Common myeloid progenitor, CD34-positive (primary cell): ENCODE measurements around the gene IGSF9B.
A peak's percentile ranks its signal among the peaks of the same experiment; 100 is the strongest.

Source experiments
- CTCF ChIA-PET: fragments of 350-600 bp; sonication (Branson Sonifier 250); formaldehyde crosslinking; loops from one replicate; lab custom pipeline; 2021; ENCODE audit warnings: antibody characterized with exemption; lab: Charles Lee
- POLR2A ChIA-PET: fragments of 350-600 bp; sonication (Branson Sonifier 250); formaldehyde crosslinking; loops from one replicate; lab custom pipeline; 2021; ENCODE audit warnings: antibody characterized with exemption; lab: Charles Lee
- DNase-seq, 3 donors: peaks; one replicate each; pipeline versions ENCODE4 v3.0.0 to v3.0.0-alpha.2; 2013
- H3K27ac ChIP-seq, 2 experiments: 1 replicate in 1 of 2; 2 replicates in 1 of 2; pipeline ENCODE4 v1.7.0; 2013; ENCODE audit warnings: inconsistent platforms in 2 of 2, low read length in 2 of 2, mild to moderate bottlenecking in 2 of 2, low read depth in 1 of 2, moderate library complexity in 1 of 2; ENCODE audit not compliant: severe bottlenecking in 2 of 2, insufficient read depth in 1 of 2, poor library complexity in 1 of 2
- H3K27me3 ChIP-seq, 5 experiments: replicated peaks in 2 of 5; 1 replicate in 3 of 5; 2 replicates in 2 of 5; pipeline versions ENCODE4 v1.6.1 to v1.7.0; 2013; ENCODE audit warnings: low read length in 4 of 5, mild to moderate bottlenecking in 2 of 5, moderate library complexity in 2 of 5, inconsistent platforms in 1 of 5; ENCODE audit not compliant: insufficient read depth in 5 of 5, control insufficient read depth in 4 of 5
- H3K36me3 ChIP-seq, 4 experiments: 1 replicate in 2 of 4; 2 replicates in 2 of 4; pipeline versions ENCODE4 v1.6.1 to v1.7.0; 2013; ENCODE audit warnings: low read length in 3 of 4, control low read depth in 1 of 4, mild to moderate bottlenecking in 1 of 4; ENCODE audit not compliant: control insufficient read depth in 4 of 4, insufficient read depth in 4 of 4
- H3K4me1 ChIP-seq, 4 experiments: 1 replicate in 3 of 4; 2 replicates in 1 of 4; pipeline versions ENCODE4 v1.6.1 to v1.7.1; 2013; ENCODE audit warnings: low read length in 3 of 4, mild to moderate bottlenecking in 3 of 4, control low read depth in 1 of 4, inconsistent platforms in 1 of 4, moderate library complexity in 1 of 4; ENCODE audit not compliant: control insufficient read depth in 4 of 4, insufficient read depth in 4 of 4; ENCODE audit errors: control extremely low read depth in 1 of 4
- H3K4me3 ChIP-seq, 7 experiments: 1 replicate in 4 of 7; 2 replicates in 3 of 7; pipeline versions ENCODE4 v1.5.1 to v1.7.0; 2013; ENCODE audit warnings: mild to moderate bottlenecking in 7 of 7, low read length in 6 of 7, moderate library complexity in 6 of 7, inconsistent platforms in 2 of 7, low read depth in 2 of 7, control low read depth in 1 of 7; ENCODE audit not compliant: insufficient read depth in 4 of 7, control insufficient read depth in 1 of 7; ENCODE audit errors: extremely low read depth in 1 of 7
- H3K9me3 ChIP-seq, 5 experiments: 1 replicate in 4 of 5; 2 replicates in 1 of 5; pipeline versions ENCODE4 v1.6.1 to v1.7.1; 2013; ENCODE audit warnings: low read length in 4 of 5, mild to moderate bottlenecking in 2 of 5, inconsistent platforms in 1 of 5, low read depth in 1 of 5, moderate library complexity in 1 of 5; ENCODE audit not compliant: control insufficient read depth in 4 of 5, insufficient read depth in 2 of 5; ENCODE audit errors: control extremely low read depth in 1 of 5
- WGBS: methylation state at CpG from one replicate; pipeline ENCODE4 v1.1.5; 2013; ENCODE audit not compliant: insufficient coverage; 5-methylcytosine and 5-hydroxymethylcytosine counted together

IGSF9B gene

GRCh38 chr11:133945087-133945974, 11.4 kb downstream of the IGSF9B start:
- H3K4me3 ChIP-seq, result no peak overlapping the region
- peak in 2 of 3 donors; percentile 52 to 74 for DNase-seq
- POLR2A ChIA-PET, result no interaction called here
- 56% methylated on average over 16 of the region's 27 CpGs for WGBS
- no peaks in the 10 kb centered on the region for H3K9me3 ChIP-seq
- no peaks in the 10 kb centered on the region for H3K36me3 ChIP-seq
- no peak overlapping the region for H3K27ac ChIP-seq
- CTCF ChIA-PET, result no interaction called here
- H3K4me1 ChIP-seq, result peaks cover 0 to 6% (median 1%) of the 10 kb centered on the region in 4 experiments
- peaks cover 0 to 38% (median 11%) of the 10 kb centered on the region in 5 experiments for H3K27me3 ChIP-seq

- H3K4me3 ChIP-seq, result no peak overlapping the region
- no peak for DNase-seq
- no peaks in the 10 kb centered on the region for H3K9me3 ChIP-seq
- WGBS, result 94% methylated on average over 10 of the region's 12 CpGs
- H3K36me3 ChIP-seq, result no peaks in the 10 kb centered on the region
- no peak overlapping the region for H3K27ac ChIP-seq
- H3K4me1 ChIP-seq, result peaks cover 0 to 6% (median 1%) of the 10 kb centered on the region in 4 experiments
- ChIA-PET POLR2A (no interaction called here), CTCF (interaction anchor here (0.7 to 2.0 kb wide), 3 partner anchors 12 to 85 kb away, joined by 3 to 5 read pairs (median 3); no protein-coding TSS in a partner anchor)
- H3K27me3 ChIP-seq, result peaks cover 0 to 31% (median 6%) of the 10 kb centered on the region in 5 experiments
Observed at GRCh38 chr11:133943950-133944698, 12.6 kb downstream of the IGSF9B start.

- peaks cover 0 to 19% (median 4%) of the 10 kb centered on the region in 5 experiments for H3K27me3 ChIP-seq
- H3K27ac ChIP-seq, result no peak overlapping the region
- WGBS, result 93% methylated on average over 7 of the region's 7 CpGs
- H3K9me3 ChIP-seq, result no peaks in the 10 kb centered on the region
- H3K4me1 ChIP-seq, result peaks cover 0 to 6% (median 1%) of the 10 kb centered on the region in 4 experiments
- ChIA-PET POLR2A (no interaction called here), CTCF (interaction anchor here (2.0 kb wide), 1 partner anchor 15 kb away, joined by 5 read pairs; no protein-coding TSS in a partner anchor)
- no peaks in the 10 kb centered on the region for H3K36me3 ChIP-seq
- no peak for DNase-seq
- H3K4me3 ChIP-seq, result no peak overlapping the region
Observed at GRCh38 chr11:133942577-133942976, 14.2 kb downstream of the IGSF9B start.

GRCh38 chr11:133941546-133941945, 15.2 kb downstream of the IGSF9B start:
- 97% methylated on average over 12 of the region's 13 CpGs for WGBS
- POLR2A ChIA-PET, result no interaction called here
- Histone ChIP-seq H3K27me3 (peaks cover 0 to 8% (median under 1%) of the 10 kb centered on the region in 5 experiments), H3K4me1 (peaks cover 0 to 6% (median 2%) of the 10 kb centered on the region in 4 experiments), H3K9me3 (no peaks in the 10 kb centered on the region), H3K36me3 (no peaks in the 10 kb centered on the region), H3K4me3 (no peak overlapping the region), H3K27ac (no peak overlapping the region)
- CTCF ChIA-PET, result no interaction called here
- DNase-seq, result no peak

- H3K4me3 ChIP-seq, result no peak overlapping the region
- no peaks in the 10 kb centered on the region for H3K36me3 ChIP-seq
- H3K27me3 ChIP-seq, result peaks cover 0 to 2% (median 0%) of the 10 kb centered on the region in 5 experiments
- DNase-seq, result no peak
- POLR2A ChIA-PET, result no interaction called here
- H3K9me3 ChIP-seq, result no peaks in the 10 kb centered on the region
- 97% methylated on average over 55 of the region's 56 CpGs for WGBS
- H3K27ac ChIP-seq, result no peak overlapping the region
- peaks cover 0 to 10% (median 6%) of the 10 kb centered on the region in 4 experiments for H3K4me1 ChIP-seq
- CTCF ChIA-PET, result no interaction called here
Observed at GRCh38 chr11:133940034-133940433, 16.7 kb downstream of the IGSF9B start.

GRCh38 chr11:133939558-133939957, 17.2 kb downstream of the IGSF9B start:
- H3K4me1 ChIP-seq, result peaks cover 0 to 9% (median 5%) of the 10 kb centered on the region in 4 experiments
- POLR2A ChIA-PET, result no interaction called here
- peaks cover 0 to under 1% (median 0%) of the 10 kb centered on the region in 5 experiments for H3K27me3 ChIP-seq
- no peak overlapping the region for H3K27ac ChIP-seq
- H3K9me3 ChIP-seq, result no peaks in the 10 kb centered on the region
- no peaks in the 10 kb centered on the region for H3K36me3 ChIP-seq
- DNase-seq, result no peak
- H3K4me3 ChIP-seq, result no peak overlapping the region
- WGBS, result 96% methylated on average over 29 of the region's 30 CpGs
- CTCF ChIA-PET, result interaction anchor here (0.8 to 1.5 kb wide), 2 partner anchors 9 to 12 kb away, joined by 3 to 4 read pairs; no protein-coding TSS in a partner anchor
